ENCODE results near the gene LRRC10B.

LRRC10B gene

GRCh38 chr11:61509043-61510029 is 787 bp downstream of the LRRC10B start:
- TF ChIP-seq, protein P1, sequence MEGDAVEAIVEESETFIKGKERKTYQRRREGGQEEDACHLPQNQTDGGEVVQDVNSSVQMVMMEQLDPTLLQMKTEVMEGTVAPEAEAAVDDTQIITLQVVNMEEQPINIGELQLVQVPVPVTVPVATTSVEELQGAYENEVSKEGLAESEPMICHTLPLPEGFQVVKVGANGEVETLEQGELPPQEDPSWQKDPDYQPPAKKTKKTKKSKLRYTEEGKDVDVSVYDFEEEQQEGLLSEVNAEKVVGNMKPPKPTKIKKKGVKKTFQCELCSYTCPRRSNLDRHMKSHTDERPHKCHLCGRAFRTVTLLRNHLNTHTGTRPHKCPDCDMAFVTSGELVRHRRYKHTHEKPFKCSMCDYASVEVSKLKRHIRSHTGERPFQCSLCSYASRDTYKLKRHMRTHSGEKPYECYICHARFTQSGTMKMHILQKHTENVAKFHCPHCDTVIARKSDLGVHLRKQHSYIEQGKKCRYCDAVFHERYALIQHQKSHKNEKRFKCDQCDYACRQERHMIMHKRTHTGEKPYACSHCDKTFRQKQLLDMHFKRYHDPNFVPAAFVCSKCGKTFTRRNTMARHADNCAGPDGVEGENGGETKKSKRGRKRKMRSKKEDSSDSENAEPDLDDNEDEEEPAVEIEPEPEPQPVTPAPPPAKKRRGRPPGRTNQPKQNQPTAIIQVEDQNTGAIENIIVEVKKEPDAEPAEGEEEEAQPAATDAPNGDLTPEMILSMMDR (IDR thresholded peaks at IDR 0.05; ENCODE audit: low read depth, low read length): peak; percentile 19
- no peak overlapping the region for H3K4me3 ChIP-seq (ENCODE audit: low read depth, low read length)
- DNase-seq (ENCODE audit: low read depth, low spot score): peak; percentile 59
- in situ Hi-C loops (cut with HindIII; ENCODE audit: low sequenced_read_pairs): no loop called here

- no peak for DNase-seq (ENCODE audit: low read depth, low spot score)
- TF ChIP-seq, protein P1 (IDR thresholded peaks at IDR 0.05; ENCODE audit: low read depth, low read length): no peak
- H3K4me3 ChIP-seq (ENCODE audit: low read depth, low read length): no peak overlapping the region
- in situ Hi-C loops (cut with HindIII; ENCODE audit: low sequenced_read_pairs): no loop called here
Measured at GRCh38 chr11:61510166-61510919, 1.8 kb downstream of the LRRC10B start.

- in situ Hi-C loops (cut with HindIII; ENCODE audit: low sequenced_read_pairs): no loop called here
- no peak for DNase-seq (ENCODE audit: low read depth, low spot score)
- TF ChIP-seq, protein P1 (IDR thresholded peaks at IDR 0.05; ENCODE audit: low read depth, low read length): no peak
- H3K4me3 ChIP-seq (ENCODE audit: low read depth, low read length): no peak overlapping the region
Measured at GRCh38 chr11:61510974-61511373, 2.4 kb downstream of the LRRC10B start.

- no peak for DNase-seq (ENCODE audit: low read depth, low spot score)
- TF ChIP-seq, protein P1 (IDR thresholded peaks at IDR 0.05; ENCODE audit: low read depth, low read length): no peak
- in situ Hi-C loops (cut with HindIII; ENCODE audit: low sequenced_read_pairs): no loop called here
- H3K4me3 ChIP-seq (ENCODE audit: low read depth, low read length): no peak overlapping the region
Measured at GRCh38 chr11:61511383-61511782, 2.8 kb downstream of the LRRC10B start.

- TF ChIP-seq, protein P1 (IDR thresholded peaks at IDR 0.05; ENCODE audit: low read depth, low read length): no peak
- no peak for DNase-seq (ENCODE audit: low read depth, low spot score)
- H3K4me3 ChIP-seq (ENCODE audit: low read depth, low read length): no peak overlapping the region
- in situ Hi-C loops (cut with HindIII; ENCODE audit: low sequenced_read_pairs): no loop called here
Measured at GRCh38 chr11:61512435-61512834, 3.9 kb downstream of the LRRC10B start.

GRCh38 chr11:61513143-61513765 is 4.7 kb downstream of the LRRC10B start:
- in situ Hi-C loops (cut with HindIII; ENCODE audit: low sequenced_read_pairs): no loop called here
- TF ChIP-seq, protein P1 (IDR thresholded peaks at IDR 0.05; ENCODE audit: low read depth, low read length): no peak
- DNase-seq (ENCODE audit: low read depth, low spot score): no peak
- H3K4me3 ChIP-seq (ENCODE audit: low read depth, low read length): no peak overlapping the region
